NOMO-1 treated with DMSO at 0.1 percent for 48 hours (cell line): ENCODE results near the gene GPR146.
"Not testable (repeated sequence)": the region's sequence is repeated elsewhere in the genome, so short reads cannot be mapped to it uniquely, and the experiment has no call there.

Source experiments
- DNase-seq: peaks from one replicate; lab custom pipeline; 2025; ENCODE audit not compliant: unreplicated experiment; lab: John Stamatoyannopoulos, UW

GPR146 gene, protein sequence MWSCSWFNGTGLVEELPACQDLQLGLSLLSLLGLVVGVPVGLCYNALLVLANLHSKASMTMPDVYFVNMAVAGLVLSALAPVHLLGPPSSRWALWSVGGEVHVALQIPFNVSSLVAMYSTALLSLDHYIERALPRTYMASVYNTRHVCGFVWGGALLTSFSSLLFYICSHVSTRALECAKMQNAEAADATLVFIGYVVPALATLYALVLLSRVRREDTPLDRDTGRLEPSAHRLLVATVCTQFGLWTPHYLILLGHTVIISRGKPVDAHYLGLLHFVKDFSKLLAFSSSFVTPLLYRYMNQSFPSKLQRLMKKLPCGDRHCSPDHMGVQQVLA

DNA sequence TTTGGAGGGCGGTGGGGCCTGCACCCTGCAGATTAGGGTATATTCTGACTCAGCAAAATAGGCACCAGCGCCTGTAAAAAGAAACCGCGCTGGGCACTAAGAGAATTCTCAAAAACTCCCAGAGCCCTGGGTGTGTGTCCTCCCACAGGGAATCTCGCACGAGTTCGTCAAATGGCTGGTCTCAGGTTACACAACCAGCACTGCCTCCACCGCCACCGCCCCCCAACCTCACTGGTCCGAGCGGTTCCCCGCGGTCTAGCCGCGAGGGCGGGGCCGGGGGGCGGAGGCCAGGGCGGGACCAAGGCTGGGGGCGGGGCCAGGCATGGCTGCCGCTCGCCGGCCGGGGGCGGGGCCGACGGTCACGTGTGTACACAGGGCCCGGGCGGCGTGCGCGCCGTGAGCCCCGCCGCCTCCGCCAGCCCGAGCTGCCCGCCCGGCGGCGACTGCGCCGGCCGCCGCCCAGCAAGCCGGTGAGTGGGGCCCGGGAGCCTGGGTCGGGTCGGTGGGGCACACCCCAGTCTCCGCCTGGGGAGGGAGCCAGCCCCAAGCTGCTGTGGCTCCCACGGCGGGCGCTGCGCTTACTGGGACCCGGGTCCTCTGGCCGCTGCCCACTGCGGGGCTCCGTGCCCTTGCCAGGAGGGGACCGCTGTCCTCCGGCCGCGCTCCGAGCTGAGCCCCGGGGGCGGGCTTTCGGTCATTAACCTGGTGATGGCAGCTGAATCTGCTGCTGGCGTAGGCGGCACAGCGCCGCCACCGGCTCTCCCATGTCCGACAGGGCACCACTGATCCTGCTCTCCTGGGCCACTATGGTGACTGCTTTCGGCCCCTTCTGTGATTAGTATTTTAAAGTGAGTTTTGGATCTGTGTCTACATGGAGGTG is at the start of gene GPR146:
Gene GPR146, plus strand, starts transcription at position 358 of the 880 bp plus-strand sequence. CDS start 12,970 bp downstream, outside the sequence.
- DNase-seq, result peak; percentile 78

DNA sequence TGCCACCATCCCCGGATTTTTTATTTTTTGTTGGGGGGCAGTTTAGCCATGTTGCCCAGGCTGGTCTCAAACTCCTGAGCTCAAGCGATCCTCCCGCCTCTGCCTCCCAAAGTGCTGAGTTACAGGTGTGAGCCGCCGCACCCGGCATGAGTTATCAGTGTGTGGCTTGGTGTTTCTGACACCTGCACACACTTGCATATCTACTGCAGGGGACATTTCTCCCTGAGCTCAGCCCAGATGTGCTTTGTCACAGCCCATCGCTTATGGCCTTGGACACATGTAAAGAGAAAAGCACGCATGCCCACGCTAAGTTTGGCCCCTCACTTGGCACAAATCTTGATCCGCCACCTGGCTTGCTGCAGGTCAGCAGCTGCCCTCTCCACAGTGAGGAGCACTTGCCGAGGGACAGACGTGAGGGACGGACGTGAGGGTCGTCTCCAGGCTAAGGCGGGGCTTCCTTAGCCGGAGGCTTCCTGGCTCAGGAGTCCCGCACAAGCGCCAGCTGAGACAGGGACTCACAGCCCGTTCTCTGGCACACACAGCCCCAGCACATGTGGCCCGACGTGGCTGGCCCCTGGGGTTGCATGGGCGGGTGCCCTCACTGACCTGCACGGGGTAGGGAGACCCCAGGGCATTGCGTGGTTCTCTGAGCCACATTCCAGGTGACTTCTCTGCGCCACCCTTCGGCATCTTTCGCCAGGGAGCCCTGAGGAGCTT is 49.6 kb upstream of the GPR146 start:
- no peak for DNase-seq

- no peak for DNase-seq
These were observed 48.8 kb upstream of the GPR146 start for GRCh38 chr7:995571-995970.

DNA sequence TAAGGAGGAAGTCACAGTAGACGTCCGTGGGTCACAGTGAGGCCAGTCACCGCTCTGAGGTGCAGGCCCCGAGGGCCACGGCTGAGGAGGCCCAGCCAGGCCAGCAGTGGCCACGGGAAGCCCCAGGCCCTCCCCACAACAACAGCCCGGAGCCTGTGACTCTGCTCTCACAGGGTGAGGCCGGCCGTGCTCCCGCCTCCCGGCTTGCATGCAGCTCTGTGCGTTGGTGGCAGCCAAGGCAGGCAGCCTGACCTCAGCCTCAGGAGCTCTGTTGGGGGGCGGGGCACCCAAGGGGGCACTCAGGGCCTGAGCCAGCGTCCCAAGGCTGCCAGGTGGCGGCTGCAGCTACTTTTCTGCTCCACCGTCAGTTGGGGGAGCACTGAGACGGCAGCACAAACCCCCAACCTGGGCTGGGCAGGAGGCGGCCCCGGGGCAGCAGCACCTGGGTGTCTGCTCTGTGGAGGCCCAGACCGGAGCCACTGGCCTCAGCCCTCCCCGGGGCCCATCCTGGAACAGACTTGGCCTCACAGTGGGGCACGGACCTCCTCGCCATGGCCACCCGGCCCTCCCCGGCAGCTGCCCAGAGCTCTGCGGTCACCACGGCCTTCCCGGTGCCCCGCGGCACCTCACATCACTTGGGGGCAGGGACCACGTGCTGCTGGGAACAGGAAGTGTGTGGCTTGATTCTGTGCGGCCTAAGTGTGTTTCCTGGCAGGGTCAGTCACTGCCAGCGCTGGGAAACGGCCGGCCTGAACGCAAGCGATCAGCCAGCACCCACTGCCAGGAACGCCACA is 48.1 kb upstream of the GPR146 start:
- no peak for DNase-seq

- no peak for DNase-seq
These were observed 46.6 kb upstream of the GPR146 start for GRCh38 chr7:997404-998395.

DNA sequence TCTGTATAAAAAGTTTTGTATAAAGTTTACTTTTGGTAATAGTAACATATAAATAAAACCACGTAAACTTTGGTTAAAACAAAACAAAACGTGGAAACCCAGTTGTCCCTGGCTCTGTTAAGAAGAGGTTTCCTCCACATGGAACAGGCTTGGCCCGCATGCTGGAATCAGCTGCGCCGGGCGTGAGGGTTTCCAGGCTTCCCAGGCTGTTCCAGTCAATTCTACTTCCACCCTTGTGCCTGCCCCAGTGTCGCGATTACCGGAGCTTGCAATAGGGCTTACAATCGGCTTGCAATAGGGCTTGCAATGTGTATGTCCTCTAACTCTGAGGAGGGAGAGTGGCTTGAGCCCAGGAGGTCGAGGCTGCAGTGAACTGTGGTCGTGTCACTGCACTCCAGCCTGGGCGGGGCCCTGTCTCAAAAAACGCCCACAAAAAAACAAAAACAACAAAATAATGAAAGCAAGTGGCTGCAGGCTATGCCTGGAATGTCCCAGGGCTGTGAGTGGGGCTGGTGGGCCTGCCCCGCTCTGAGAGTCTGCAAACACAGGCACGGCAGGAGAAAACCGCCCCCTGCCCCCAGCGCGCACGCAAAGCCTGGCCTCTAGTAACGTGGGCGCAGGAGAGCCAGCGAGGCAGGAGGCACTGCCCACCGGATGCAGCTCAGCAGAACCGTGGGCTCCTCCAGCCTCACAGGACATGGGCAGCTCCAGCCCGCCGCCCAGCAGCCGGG is 45.0 kb upstream of the GPR146 start:
- no peak for DNase-seq

DNA sequence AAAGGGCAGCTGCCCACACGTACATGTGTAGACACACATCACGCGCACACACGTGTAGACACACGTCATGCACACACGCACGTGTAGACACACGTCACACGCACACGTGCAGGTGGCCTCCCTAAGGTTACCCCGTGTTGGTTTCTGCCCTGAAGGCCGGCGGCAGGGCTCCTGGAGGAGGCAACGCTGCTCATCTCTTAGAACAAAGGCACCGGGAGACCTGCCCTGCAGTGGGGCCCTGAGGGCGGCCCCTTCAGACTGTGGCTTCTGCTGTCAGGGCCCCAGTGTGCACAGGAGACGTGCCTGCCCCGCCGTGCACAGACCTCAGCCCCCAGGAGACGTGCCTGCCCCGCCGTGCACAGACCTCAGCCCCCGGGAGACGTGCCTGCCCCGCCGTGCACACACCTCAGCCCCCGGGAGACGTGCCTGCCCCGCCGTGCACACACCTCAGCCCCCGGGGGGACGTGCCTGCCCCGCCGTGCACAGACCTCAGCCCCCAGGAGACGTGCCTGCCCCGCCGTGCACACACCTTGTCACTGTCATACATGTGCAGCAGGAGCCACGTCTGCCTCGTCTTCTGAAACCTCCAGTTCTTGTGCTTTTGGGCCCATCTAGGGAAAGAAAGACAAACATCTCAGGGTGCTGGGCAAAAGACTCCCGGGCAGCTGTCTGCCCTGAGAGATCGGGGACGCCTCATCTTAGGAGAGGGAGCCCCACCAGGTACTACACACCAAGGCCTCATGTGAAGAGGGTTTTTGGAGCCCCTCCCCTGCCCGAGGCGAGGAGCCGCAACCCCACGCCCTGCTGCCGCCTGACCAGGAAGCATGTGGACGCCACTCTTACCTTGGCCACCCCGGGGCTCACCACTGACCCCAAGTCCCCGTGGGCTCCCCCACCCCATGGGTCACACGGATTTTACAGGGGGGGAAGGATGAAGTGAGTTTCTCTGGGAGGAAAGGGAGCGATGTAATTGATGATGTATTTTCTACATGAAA is 44.1 kb upstream of the GPR146 start:
- no peak for DNase-seq

DNA sequence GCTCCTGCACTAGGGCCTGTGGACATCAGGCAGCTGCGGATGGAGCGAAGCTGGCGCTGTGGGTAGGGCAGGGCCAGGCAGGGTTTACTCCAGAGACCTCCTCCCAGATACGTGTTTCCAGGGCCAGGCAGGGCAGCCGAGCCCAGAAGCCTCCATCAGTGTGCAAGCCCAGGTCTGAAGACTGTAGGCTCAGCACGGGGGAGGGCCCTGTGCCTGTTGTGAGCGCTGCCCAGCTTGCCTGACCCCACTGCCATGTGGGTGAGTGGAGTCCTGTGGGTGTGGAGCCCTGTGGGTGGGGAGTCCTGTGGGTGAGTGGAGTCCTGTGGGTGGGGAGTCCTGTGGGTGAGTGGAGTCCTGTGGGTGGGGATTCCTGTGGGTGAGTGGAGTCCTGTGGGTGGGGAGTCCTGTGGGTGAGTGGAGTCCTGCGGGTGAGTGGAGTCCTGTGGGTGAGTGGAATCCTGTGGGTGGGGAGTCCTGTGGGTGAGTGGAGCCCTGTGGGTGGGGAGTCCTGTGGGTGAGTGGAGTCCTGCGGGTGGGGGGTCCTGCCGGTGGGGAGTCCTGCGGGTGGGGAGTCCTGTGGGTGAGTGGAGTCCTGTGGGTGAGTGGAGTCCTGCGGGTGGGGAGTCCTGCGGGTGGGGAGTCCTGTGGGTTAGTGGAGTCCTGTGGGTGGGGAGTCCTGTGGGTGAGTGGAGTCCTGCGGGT is 43.1 kb upstream of the GPR146 start:
- DNase-seq, result not testable (repeated sequence)

DNA sequence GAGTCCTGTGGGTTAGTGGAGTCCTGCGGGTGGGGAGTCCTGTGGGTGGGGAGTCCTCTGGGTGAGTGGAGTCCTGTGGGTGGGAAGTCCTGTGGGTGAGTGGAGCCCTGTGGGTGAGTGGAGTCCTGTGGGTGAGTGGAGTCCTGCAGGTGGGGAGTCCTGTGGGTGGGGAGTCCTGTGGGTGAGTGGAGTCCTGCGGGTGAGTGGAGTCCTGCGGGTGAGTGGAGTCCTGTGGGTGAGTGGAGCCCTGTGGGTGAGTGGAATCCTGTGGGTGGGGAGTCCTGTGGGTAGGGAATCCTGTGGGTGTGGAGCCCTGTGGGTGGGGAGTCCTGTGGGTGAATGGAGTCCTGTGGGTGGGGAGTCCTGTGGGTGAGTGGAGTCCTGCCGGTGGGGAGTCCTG is 42.3 kb upstream of the GPR146 start:
- not testable (repeated sequence) for DNase-seq

- DNase-seq, result not testable (repeated sequence)
These were observed 41.9 kb upstream of the GPR146 start for GRCh38 chr7:1002445-1002844.

DNA sequence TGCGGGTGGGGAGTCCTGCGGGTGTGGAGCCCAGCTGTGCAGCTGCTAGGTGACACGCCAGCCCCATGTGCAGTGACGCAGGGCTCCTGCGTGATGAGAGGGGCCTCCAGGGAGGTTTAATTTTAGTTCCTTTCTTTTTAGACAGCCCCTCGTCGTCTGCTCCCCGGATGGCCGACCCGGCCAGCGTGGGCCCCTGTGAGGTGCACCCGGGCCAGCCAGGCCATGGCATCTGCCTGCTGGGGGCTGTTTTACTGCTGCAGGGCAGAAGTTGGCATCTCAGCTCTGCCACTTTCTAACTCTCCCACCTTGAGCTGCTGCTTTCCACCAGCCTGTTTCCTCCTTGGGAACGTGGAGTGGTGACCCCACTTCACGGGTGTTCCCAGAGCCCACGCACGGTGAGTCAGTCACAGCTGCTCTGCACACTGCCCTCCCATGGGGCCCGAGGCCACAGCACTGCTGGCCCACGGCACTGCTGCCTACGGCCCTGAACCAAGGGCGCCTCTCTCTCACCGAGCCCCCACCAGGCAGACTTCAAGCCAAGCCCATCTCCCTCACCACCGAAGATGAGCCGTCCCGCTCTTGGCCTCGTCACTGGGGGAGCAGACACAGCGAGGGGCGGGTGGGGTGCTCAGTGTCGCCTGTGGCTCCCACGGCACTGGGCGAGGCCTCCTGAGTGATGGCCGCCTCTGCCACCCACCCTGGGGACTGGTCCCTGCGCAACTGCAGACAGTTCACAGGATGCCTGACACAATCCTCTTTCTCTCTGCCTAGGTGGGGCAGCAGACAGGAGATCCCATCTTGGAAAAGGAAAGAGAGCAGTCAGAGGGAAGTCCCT is 40.1 kb upstream of the GPR146 start:
- no peak for DNase-seq

DNA sequence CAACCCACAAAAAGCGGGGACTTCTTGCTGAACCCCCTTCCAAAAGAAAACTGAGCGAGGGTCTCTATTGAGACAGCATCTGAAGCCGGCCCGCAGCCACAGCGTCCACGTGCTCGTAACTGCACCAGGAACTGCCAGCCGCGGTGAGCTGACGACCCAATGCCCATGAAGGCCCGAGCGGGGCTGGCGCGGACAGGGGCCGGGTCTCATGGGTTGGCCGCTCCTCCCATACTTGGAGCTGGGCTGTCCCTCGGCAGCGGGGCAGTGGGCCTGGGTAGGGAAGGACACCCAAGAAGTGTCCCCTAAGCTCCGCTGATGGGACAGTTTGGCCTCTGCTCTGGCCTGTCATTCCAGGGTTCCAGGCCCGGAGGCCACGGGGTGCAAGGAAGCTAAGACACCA is 39.0 kb upstream of the GPR146 start:
- DNase-seq, result no peak

- no peak for DNase-seq
These were observed 36.4 kb upstream of the GPR146 start for GRCh38 chr7:1007901-1008300.

- DNase-seq, result no peak
These were observed 35.5 kb upstream of the GPR146 start for GRCh38 chr7:1008733-1009363.

DNA sequence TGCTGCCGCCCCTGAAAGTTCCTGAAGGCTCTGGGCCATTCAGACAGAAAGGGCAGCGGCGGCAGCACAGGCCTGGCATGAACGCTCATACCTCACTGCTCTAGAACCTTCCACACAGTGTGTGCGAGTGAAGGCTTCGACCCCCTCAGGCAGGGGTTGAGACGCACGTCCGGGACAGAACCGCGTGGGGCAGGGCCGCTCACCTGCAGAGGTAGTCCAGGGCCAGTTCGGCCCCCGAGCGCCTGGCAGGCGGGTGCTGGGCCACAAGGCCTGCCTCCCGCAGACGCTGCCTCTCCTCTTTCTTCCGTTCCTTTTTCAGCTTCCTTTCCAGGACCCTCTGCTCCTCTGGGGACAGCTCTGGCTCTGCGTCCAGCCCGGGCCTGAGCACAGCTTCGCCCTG is 34.6 kb upstream of the GPR146 start:
- no peak for DNase-seq

DNA sequence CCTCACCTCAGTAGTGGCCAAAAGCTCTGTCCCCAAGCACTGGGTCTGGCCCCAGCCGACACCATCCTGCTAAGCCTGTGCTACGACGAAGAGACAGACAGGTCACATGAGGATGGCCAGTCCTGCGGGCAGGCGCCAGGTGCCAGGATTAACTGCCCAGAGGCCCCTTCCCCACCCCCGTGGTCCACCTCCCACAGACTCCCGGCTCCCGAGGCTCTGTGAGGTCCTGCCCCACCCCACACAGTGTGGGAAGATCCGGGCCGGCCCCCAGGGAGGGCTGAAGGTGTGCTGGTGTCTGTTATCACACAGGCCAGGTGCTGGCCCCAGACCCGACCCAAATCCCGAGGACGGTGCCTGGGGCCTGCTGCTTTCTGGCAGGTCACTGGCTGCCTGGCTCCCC is 34.1 kb upstream of the GPR146 start:
- DNase-seq, result no peak
